H1 (cell line): ENCODE results near the gene LRRC4C. TPM values are rescaled to one million over a fixed set of nuclear protein-coding genes. Genes with fewer than 3 reads are reported as not detected.

Experiments
- CTCF ChIA-PET: fragments of 300-600 bp; sonication (Branson Sonifier 250); formaldehyde crosslinking; loops from one replicate; lab custom pipeline; 2021; ENCODE audit not compliant: partially characterized antibody; lab: Charles Lee
- POLR2A ChIA-PET: fragments of 300-600 bp; sonication (Branson Sonifier 250); formaldehyde crosslinking; loops from one replicate; lab custom pipeline; 2021; ENCODE audit warnings: inconsistent platforms; ENCODE audit not compliant: partially characterized antibody; lab: Charles Lee
- DNase-seq, 2 experiments: peaks; one replicate each; pipeline versions ENCODE4 v3.0.0 to v3.0.0-alpha.2; 2010 to 2022; ENCODE audit warnings: low spot score in 2 of 2, low read depth in 1 of 2, mixed read lengths in 1 of 2
- FAIRE-seq: peaks from 2 replicates; lab custom pipeline; 2011; peaks lifted over from hg19 to GRCh38; lab: Jason Lieb, UNC
- H2AFZ ChIP-seq: 2 replicates; pipeline ENCODE4 v1.8.1; 2012; ENCODE audit warnings: low read length, inconsistent platforms
- H2AK5ac ChIP-seq: 2 replicates; pipeline ENCODE4 v1.6.1; 2013; ENCODE audit warnings: low read depth, low read length
- H2BK120ac ChIP-seq: replicated peaks from 2 replicates; pipeline ENCODE3; 2013; ENCODE audit warnings: low read depth, low read length, inconsistent platforms
- H2BK12ac ChIP-seq: 2 replicates; pipeline ENCODE4 v1.6.1; 2013; ENCODE audit warnings: low read depth, low read length
- H2BK15ac ChIP-seq: 2 replicates; pipeline ENCODE4 v1.6.1; 2013; ENCODE audit warnings: low read length
- H2BK20ac ChIP-seq: 2 replicates; pipeline ENCODE4 v1.6.1; 2013; ENCODE audit warnings: low read length
- H2BK5ac ChIP-seq: 2 replicates; pipeline ENCODE4 v1.6.1; 2013; ENCODE audit warnings: low read depth, low read length
- H3K14ac ChIP-seq: 2 replicates; pipeline ENCODE4 v1.6.1; 2013; ENCODE audit warnings: inconsistent platforms; ENCODE audit not compliant: insufficient read length
- H3K18ac ChIP-seq: 2 replicates; pipeline ENCODE4 v1.6.1; 2013; ENCODE audit warnings: low read length; ENCODE audit errors: extremely low read depth
- H3K23ac ChIP-seq: 2 replicates; pipeline ENCODE4 v1.6.1; 2013; ENCODE audit warnings: inconsistent platforms; ENCODE audit not compliant: insufficient read length
- H3K23me2 ChIP-seq: 2 replicates; pipeline ENCODE4 v1.6.1; 2013; ENCODE audit warnings: low read depth, low read length
- H3K27ac ChIP-seq: 2 replicates; pipeline ENCODE4 v1.6.1; 2011; ENCODE audit warnings: low read depth, low read length, inconsistent platforms
- H3K27me3 ChIP-seq, 4 experiments: replicated peaks in 1 of 4; 1 replicate in 1 of 4; 2 replicates in 3 of 4; pipeline versions ENCODE4 v1.6.1 to v1.8.1; 2011 to 2013; ENCODE audit warnings: low read length in 3 of 4, mild to moderate bottlenecking in 3 of 4, inconsistent platforms in 2 of 4, mixed read lengths in 2 of 4, moderate library complexity in 1 of 4; ENCODE audit not compliant: control insufficient read depth in 3 of 4, insufficient read depth in 3 of 4; ENCODE audit errors: extremely low read depth in 1 of 4
- H3K36me3 ChIP-seq, 4 experiments: 2 replicates each; pipeline versions ENCODE4 v1.6.1 to v1.8.1; 2011 to 2013; ENCODE audit warnings: mild to moderate bottlenecking in 4 of 4, low read length in 3 of 4, moderate library complexity in 2 of 4, control low read depth in 1 of 4, inconsistent platforms in 1 of 4; ENCODE audit not compliant: insufficient read depth in 4 of 4, control insufficient read depth in 2 of 4
- H3K4ac ChIP-seq: replicated peaks from 2 replicates; pipeline ENCODE3; 2013; ENCODE audit warnings: low read length, low read depth, mixed read lengths, inconsistent platforms; ENCODE audit not compliant: insufficient read length
- H3K4me1 ChIP-seq, 4 experiments: replicated peaks in 1 of 4; 1 replicate in 1 of 4; 2 replicates in 3 of 4; pipeline versions ENCODE4 v1.6.1 to v1.8.1; 2011 to 2013; ENCODE audit warnings: low read length in 3 of 4, inconsistent platforms in 2 of 4, mixed read lengths in 1 of 4; ENCODE audit not compliant: insufficient read depth in 4 of 4, control insufficient read depth in 3 of 4
- H3K4me2 ChIP-seq, 2 experiments: 2 replicates each; pipeline versions ENCODE4 v1.6.1 to v1.8.1; 2011 to 2013; ENCODE audit warnings: low read depth in 2 of 2, low read length in 2 of 2, control low read depth in 1 of 2, inconsistent platforms in 1 of 2, mild to moderate bottlenecking in 1 of 2; ENCODE audit not compliant: insufficient read depth in 1 of 2
- H3K4me3 ChIP-seq, 4 experiments: fragments of 200-600, 300-600 bp in 1 of 4; sonication (generic), shearing (Covaris generic), sonication (Bioruptor Twin) in 1 of 4; 2 replicates each; pipeline versions ENCODE4 v1.5.1 to v1.8.1; 2011 to 2016; ENCODE audit warnings: low read length in 4 of 4, low read depth in 3 of 4, control low read depth in 2 of 4, inconsistent platforms in 2 of 4, mild to moderate bottlenecking in 2 of 4, mixed read lengths in 1 of 4, moderate library complexity in 1 of 4; ENCODE audit not compliant: insufficient read depth in 2 of 4; ENCODE audit errors: extremely low read depth in 1 of 4
- H3K56ac ChIP-seq: replicated peaks from 2 replicates; pipeline ENCODE3; 2013; ENCODE audit warnings: low read depth, mild to moderate bottlenecking, mixed read lengths, low read length, inconsistent platforms; ENCODE audit not compliant: insufficient read length
- H3K79me1 ChIP-seq: 2 replicates; pipeline ENCODE4 v1.6.1; 2013; ENCODE audit warnings: low read depth, low read length, control low read depth
- H3K79me2 ChIP-seq, 2 experiments: 2 replicates each; pipeline versions ENCODE4 v1.6.1 to v1.8.1; 2012 to 2013; ENCODE audit warnings: low read length in 2 of 2, mild to moderate bottlenecking in 2 of 2, inconsistent platforms in 1 of 2; ENCODE audit not compliant: insufficient read depth in 2 of 2, control insufficient read depth in 1 of 2
- H3K9ac ChIP-seq, 4 experiments: replicated peaks in 1 of 4; 1 replicate in 1 of 4; 2 replicates in 3 of 4; pipeline versions ENCODE4 v1.6.1 to v1.8.1; 2011 to 2013; ENCODE audit warnings: low read depth in 3 of 4, low read length in 3 of 4, control low read depth in 2 of 4, mild to moderate bottlenecking in 2 of 4, moderate library complexity in 2 of 4, inconsistent platforms in 1 of 4; ENCODE audit errors: extremely low read depth in 1 of 4
- H3K9me3 ChIP-seq, 2 experiments: 2 replicates each; pipeline versions ENCODE4 v1.6.1 to v1.8.1; 2012 to 2013; ENCODE audit warnings: mild to moderate bottlenecking in 2 of 2, moderate library complexity in 2 of 2, control low read depth in 1 of 2, inconsistent platforms in 1 of 2, low read depth in 1 of 2, low read length in 1 of 2, mixed read lengths in 1 of 2; ENCODE audit not compliant: insufficient read depth in 2 of 2
- H4K20me1 ChIP-seq, 2 experiments: replicated peaks in 1 of 2; 2 replicates each; pipeline versions ENCODE3 to v1.8.1; 2011 to 2013; ENCODE audit warnings: inconsistent platforms in 2 of 2, low read length in 2 of 2, mild to moderate bottlenecking in 1 of 2; ENCODE audit not compliant: insufficient read depth in 2 of 2, control insufficient read depth in 1 of 2
- H4K5ac ChIP-seq: 2 replicates; pipeline ENCODE4 v1.6.1; 2013; ENCODE audit warnings: low read length, low read depth, mixed read lengths, inconsistent platforms; ENCODE audit not compliant: insufficient read length
- H4K8ac ChIP-seq: 2 replicates; pipeline ENCODE4 v1.8.0; 2013; ENCODE audit warnings: mild to moderate bottlenecking, moderate library complexity, low read length, inconsistent platforms; ENCODE audit not compliant: insufficient read depth; ENCODE audit errors: extremely low read depth
- H4K91ac ChIP-seq: replicated peaks from 2 replicates; pipeline ENCODE3; 2013; ENCODE audit warnings: low read length, mixed read lengths, inconsistent platforms; ENCODE audit not compliant: insufficient read length
- KDM1A ChIP-seq: fragments of 200-600, 300-600 bp; sonication (generic); IDR thresholded peaks from 2 replicates; pipeline ENCODE4 v1.7.1; 2016; ENCODE audit warnings: mild to moderate bottlenecking, low read length, borderline replicate concordance
- POLR2A ChIP-seq, 2 experiments: IDR thresholded peaks; 1 replicate in 1 of 2; 2 replicates in 1 of 2; pipeline ENCODE4 v1.6.1; 2011; ENCODE audit warnings: low read depth in 2 of 2, low read length in 2 of 2, mild to moderate bottlenecking in 2 of 2; ENCODE audit errors: control extremely low read depth in 1 of 2
- WGBS, 2 experiments: shearing (Covaris generic) in 1 of 2; methylation state at CpG; one replicate each; pipeline versions ENCODE4 v1.1.6 to v1.1.7; 2013 to 2015; ENCODE audit warnings: low lambda C conversion rate in 2 of 2, mixed read lengths in 2 of 2, inconsistent platforms in 1 of 2, low coverage in 1 of 2, missing lambda C conversion rate in 1 of 2; ENCODE audit not compliant: insufficient replicate concordance in 2 of 2, insufficient coverage in 1 of 2, insufficient read length in 1 of 2; ENCODE audit errors: extremely low coverage in 1 of 2, missing lambda C conversion rate in 1 of 2; 5-methylcytosine and 5-hydroxymethylcytosine counted together
- polyA plus RNA-seq, 7 experiments: library from polyadenylated mRNA; depleted of rRNA in 3 of 7; stranded (reverse) in 5 of 7; unstranded in 2 of 7; fragments of >200 nt in 5 of 7; fragments of 200-250 nt in 2 of 7; gene quantifications; 1 replicate in 5 of 7; 2 replicates in 1 of 7; 4 replicates in 1 of 7; pipeline versions ENCODE4 v1.2.1 to v1.2.3, GENCODE V29; 2011 to 2013; ENCODE audit warnings: missing spikeins in 2 of 7, mixed read lengths in 2 of 7
- total RNA-seq: library from RNA; stranded (reverse); fragmentation: NEBNext Ultra II Directional; extraction: Animal tissue kit (Norgen Biotek cat#: 25700); gene quantifications from 2 replicates; pipeline ENCODE4 v1.2.1, GENCODE V29; 2021

Gene LRRC4C
- total and polyA plus RNA-seq, 2 of the 8 experiments (the other 6 are each of a cell fraction or from before 2014, with no cell fraction given), result 0.23 to 2.2 TPM

- TF ChIP-seq KDM1A, result no peak
- no peak for TF ChIP-seq POLR2A (IDR thresholded peaks at IDR 0.05; ENCODE audit: control extremely low read depth in 1 of 2, low read depth in 2 of 2, low read length in 2 of 2)
- no peaks in the 10 kb centered on the region for H4K20me1 ChIP-seq
- no peak overlapping the region for H2BK120ac ChIP-seq
- H3K36me3 ChIP-seq, result no peaks in the 10 kb centered on the region
- no peaks in the 10 kb centered on the region for H3K9me3 ChIP-seq
- H3K23ac ChIP-seq, result no peak overlapping the region
- H3K9ac ChIP-seq, result no peak overlapping the region
- no peak overlapping the region for H3K18ac ChIP-seq
- H3K4ac ChIP-seq, result no peak overlapping the region
- no peak overlapping the region for H2AK5ac ChIP-seq
- no peak overlapping the region for H3K27ac ChIP-seq
- 94% methylated on average over 2 of the region's 2 CpGs; no CpG with 5 or more reads in 1 of the 2 experiments for WGBS, 2 experiments
- no peak overlapping the region for H2BK5ac ChIP-seq
- no peak overlapping the region for H2AFZ ChIP-seq
- CTCF ChIA-PET, result interaction anchor here (1.0 to 1.2 kb wide), 3 partner anchors 28 to 95 kb away, joined by 3 read pairs; no protein-coding TSS in a partner anchor
- H3K23me2 ChIP-seq, result no peaks in the 10 kb centered on the region; the same call in 1 of the 2 replicates
- no peak overlapping the region for H2BK20ac ChIP-seq
- no peak overlapping the region for H3K14ac ChIP-seq
- H3K4me1 ChIP-seq, result no peaks in the 10 kb centered on the region; a peak in 1 of 7 replicates
- no peak overlapping the region for H4K5ac ChIP-seq
- H4K8ac ChIP-seq, result no peak overlapping the region
- H3K79me1 ChIP-seq, result no peaks in the 10 kb centered on the region
- H2BK15ac ChIP-seq, result no peak overlapping the region
- no peaks in the 10 kb centered on the region for H3K79me2 ChIP-seq
- FAIRE-seq (no peak), DNase-seq (no peak)
- no peak overlapping the region for H2BK12ac ChIP-seq
- no peak overlapping the region for H3K4me2 ChIP-seq
- POLR2A ChIA-PET, result no interaction called here
- no peak overlapping the region for H4K91ac ChIP-seq
- H3K4me3 ChIP-seq, result no peak overlapping the region
- no peaks in the 10 kb centered on the region for H3K27me3 ChIP-seq
- no peak overlapping the region for H3K56ac ChIP-seq
Measured at GRCh38 chr11:41403458-41403857, 56.0 kb downstream of the LRRC4C start.
